Germinal center (tissue), 1 donor: ENCODE results near the gene THOC6.
"Not testable (repeated sequence)": the region's sequence is repeated elsewhere in the genome, so short reads cannot be mapped to it uniquely, and the experiment has no call there.

ENCODE experiments used
- DNase-seq: peaks from one replicate; pipeline ENCODE4 v3.0.0; 2012; ENCODE audit warnings: mixed read lengths, low spot score

Gene THOC6

DNA sequence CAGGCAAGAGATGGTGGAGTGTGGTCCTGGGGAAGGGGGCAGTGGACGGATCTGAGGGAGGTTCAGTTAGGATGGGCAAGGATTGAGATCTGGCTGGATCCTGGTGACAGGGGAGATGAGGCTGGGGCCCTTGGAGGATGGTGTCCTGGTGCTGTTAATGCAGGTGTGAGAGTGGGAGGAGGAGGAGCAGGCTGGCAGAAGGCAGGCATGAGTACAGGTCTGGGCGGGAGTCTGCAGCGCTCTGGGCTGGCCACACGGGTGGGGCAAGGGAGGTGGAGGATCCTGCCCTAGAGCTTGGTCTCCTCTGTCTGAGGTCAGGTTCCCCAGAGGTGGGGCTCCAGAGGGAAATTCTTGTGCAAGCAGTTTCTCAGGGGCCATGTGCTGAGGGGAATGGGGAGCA, 48.3 kb downstream of the THOC6 start:
- not testable (repeated sequence) for DNase-seq

DNA sequence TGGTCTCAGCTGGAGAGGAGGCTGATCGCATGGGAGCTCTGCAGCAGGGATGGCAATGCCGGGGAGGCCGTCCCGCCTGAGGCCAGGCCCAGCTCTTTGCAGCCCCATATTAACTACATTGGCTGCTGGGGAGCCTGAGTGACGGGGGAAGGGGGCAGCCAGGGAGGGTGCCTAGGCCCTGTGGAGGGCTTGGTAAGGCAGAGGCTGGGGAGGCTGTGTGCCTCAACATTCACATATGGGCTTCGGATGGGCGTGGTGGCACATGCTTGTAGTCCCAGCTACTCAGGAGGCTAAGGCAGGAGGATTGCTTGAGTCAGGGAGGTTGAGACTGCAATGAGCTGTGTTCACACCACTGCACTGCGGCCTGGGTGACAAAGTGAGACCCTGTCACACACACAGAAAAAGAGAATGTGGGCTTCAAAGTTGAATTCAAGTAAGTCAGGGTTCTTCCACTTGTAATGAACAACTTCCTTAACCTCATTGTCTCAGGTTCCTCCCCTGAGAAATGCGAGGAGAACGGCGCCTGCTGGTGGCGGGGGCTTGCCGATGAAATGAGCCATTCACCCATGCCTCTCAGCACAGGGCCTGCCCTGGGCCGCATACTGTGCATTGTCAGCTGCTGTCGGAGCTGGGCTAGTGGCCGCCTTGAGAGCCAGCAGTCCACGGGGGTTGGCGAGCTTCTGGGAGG, 48.9 kb downstream of the THOC6 start:
- not testable (repeated sequence) for DNase-seq

DNA sequence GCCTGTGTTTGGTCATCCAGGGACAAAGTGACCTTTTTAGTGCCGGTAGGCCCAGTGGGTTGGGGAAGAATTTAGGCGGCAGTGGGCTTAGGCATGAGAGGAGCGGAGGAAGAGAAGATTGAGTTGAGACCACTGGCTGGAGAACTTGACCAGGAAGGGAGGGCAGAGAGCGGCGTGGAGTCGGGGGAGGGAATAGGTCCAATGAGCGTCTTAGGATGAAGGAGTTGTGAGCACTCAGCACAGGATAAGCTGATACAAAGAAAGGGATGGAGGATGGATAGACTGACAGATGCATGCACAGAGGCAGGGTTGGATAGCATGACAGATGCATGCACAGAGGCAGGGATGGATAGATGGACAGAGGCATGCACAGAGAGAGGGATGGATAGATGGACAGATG, 49.6 kb downstream of the THOC6 start:
- no peak for DNase-seq

DNA sequence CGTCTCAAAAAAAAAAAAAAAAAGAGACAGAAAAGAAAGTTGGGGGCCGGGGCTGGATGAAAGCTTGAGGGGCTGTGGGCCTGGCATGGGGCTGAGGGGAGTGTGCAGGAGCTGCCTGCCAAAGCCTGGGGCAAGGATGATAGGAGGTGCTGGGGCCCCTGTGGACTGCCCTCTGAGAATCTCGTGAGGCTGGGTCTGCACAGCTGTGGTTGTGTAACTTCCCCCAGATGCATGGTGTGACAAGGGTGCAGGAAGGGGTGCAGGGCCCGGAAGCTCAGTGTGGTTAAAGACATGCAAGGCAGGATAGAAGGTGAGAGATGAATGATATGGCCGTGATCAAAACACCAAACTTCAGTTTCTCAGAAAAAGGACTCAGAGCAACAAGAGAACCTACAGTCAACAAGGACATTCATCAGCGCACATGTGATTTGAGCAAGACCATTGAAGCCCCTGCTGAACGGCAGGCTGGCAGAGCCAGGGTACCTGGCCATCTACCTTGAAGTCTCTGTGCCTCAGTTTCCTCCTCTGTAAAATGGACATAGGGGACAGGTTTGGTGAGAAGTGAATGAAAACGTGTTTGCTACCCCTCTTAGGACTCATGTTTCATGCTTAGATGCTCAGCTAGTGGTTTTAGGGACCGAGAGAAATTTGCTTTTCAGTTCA, 51.2 kb downstream of the THOC6 start:
- DNase-seq, result peak; percentile 37

DNA sequence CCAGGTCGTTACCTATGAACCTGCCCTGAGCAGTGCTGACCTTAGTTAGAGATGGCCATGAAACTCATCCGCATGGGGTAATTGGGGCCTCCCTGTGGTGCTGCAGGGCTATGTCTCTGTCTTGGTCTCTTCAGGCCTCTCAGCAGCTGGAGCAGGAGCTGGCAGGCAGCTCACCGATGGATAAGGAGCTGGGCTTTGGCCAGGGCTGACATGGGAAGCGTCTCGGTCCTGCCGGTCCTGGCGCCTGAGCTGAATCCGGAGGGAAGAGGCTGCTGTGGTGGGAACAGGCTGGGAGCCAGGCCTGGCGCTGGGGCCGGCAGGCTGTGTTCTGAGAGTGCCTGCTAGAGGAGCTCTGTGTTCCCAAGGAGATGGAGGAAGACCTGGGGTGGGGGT, 51.7 kb downstream of the THOC6 start:
- no peak for DNase-seq

DNA sequence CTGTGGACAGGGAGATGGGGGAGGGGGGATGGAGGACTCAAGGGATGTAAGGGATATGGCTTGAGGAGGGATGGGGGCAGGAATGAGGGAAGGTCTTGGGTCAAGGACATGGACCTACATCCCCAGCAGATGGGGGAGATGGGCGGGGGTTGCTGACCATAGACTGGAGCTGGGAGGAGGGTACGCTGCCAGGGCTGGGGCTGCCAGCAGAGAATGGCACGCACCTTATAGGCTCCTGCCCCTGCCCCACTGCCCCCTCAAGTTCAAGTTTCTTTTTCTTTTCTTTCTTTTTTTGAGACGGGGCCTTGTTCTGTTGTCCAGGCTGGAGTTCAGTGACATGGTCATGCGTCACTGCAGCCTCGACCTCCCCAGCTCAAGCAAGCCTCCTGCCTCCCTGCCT, 52.1 kb downstream of the THOC6 start:
- not testable (repeated sequence) for DNase-seq

DNA sequence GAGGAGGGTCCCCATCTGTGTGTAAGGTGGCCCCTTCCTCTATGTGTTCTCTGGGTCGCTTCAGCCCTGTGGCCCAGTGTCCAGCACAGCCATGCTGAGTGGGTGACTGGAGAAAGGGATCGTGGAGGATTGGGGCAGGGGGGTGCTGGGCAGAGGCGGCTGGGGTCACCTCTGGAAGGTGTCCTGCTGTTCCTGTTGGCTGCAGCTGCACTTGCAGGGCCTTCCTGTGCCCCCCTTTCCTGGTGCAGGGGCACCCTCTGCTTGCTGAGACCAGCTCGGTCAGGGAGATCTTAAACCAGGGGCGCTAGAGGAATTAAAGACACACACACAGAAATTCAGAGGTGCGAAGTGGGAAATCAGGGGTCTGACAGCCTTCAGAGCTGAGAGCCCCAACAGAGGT, 52.7 kb downstream of the THOC6 start:
- no peak for DNase-seq
